Type B pancreatic cell (in vitro differentiated cells): ENCODE data around the gene WIPF3. TPM values are rescaled to one million over a fixed set of nuclear protein-coding genes. Genes with fewer than 3 reads are reported as not detected.

ENCODE experiments used
- DNase-seq: peaks from one replicate; pipeline ENCODE4 v3.0.0; 2021; ENCODE audit warnings: mixed read lengths; ENCODE audit not compliant: unreplicated experiment; ENCODE audit errors: extremely low spot score
- H3K27ac Mint-ChIP-seq: 2 replicates; pipeline ENCODE4 v1.8.0; 2021; ENCODE audit warnings: mild to moderate bottlenecking, mixed read lengths
- H3K27me3 Mint-ChIP-seq: 2 replicates; pipeline ENCODE4 v1.8.0; 2021; ENCODE audit warnings: mixed read lengths
- H3K36me3 Mint-ChIP-seq: 2 replicates; pipeline ENCODE4 v1.8.0; 2021; ENCODE audit warnings: mixed read lengths
- H3K4me1 Mint-ChIP-seq: one replicate; pipeline ENCODE4 v1.8.0; 2021; ENCODE audit warnings: mixed read lengths; ENCODE audit not compliant: unreplicated experiment
- H3K4me3 Mint-ChIP-seq: 2 replicates; pipeline ENCODE4 v1.8.0; 2021; ENCODE audit warnings: mild to moderate bottlenecking, mixed read lengths
- H3K9me3 Mint-ChIP-seq: 2 replicates; pipeline ENCODE4 v1.8.0; 2021; ENCODE audit warnings: mixed read lengths
- CTCF ChIP-seq: fragments of 200-600 bp; sonication (generic); conservative IDR thresholded peaks from 2 replicates; pipeline ENCODE4 v1.5.0; 2021; ENCODE audit warnings: antibody characterized with exemption, mild to moderate bottlenecking
- total RNA-seq: library from RNA; stranded (reverse); gene quantifications from 2 replicates; pipeline ENCODE4 v1.2.1, GENCODE V29; 2021; ENCODE audit warnings: low replicate concordance

WIPF3 gene
- total RNA-seq, 1 donor from 2014 or later = 1.7 TPM

GRCh38 chr7:29914180-29914579, 107.9 kb downstream of the WIPF3 start:
- Mint-ChIP-seq H3K4me1 (peaks cover 6% of the 10 kb centered on the region), H3K4me3 (no peak overlapping the region), H3K27me3 (no peaks in the 10 kb centered on the region), H3K27ac (no peak overlapping the region), H3K36me3 (peaks cover 3% of the 10 kb centered on the region), H3K9me3 (no peaks in the 10 kb centered on the region)
- no peak for TF ChIP-seq CTCF
- no peak for DNase-seq

- peaks cover 9% of the 10 kb centered on the region for H3K36me3 Mint-ChIP-seq
- no peak for TF ChIP-seq CTCF
- H3K4me3 Mint-ChIP-seq = no peak overlapping the region
- H3K9me3 Mint-ChIP-seq = no peaks in the 10 kb centered on the region
- no peaks in the 10 kb centered on the region for H3K27me3 Mint-ChIP-seq
- peaks cover 6% of the 10 kb centered on the region for H3K4me1 Mint-ChIP-seq
- peak overlapping the region; percentile 28 for H3K27ac Mint-ChIP-seq
- DNase-seq = no peak
These were observed 109.3 kb downstream of the WIPF3 start for GRCh38 chr7:29915481-29916215.

- H3K36me3 Mint-ChIP-seq = peaks cover 9% of the 10 kb centered on the region
- H3K27ac Mint-ChIP-seq = no peak overlapping the region
- no peak overlapping the region for H3K4me3 Mint-ChIP-seq
- no peaks in the 10 kb centered on the region for H3K9me3 Mint-ChIP-seq
- no peak for TF ChIP-seq CTCF
- DNase-seq = no peak
- H3K27me3 Mint-ChIP-seq = no peaks in the 10 kb centered on the region
- peaks cover 10% of the 10 kb centered on the region for H3K4me1 Mint-ChIP-seq
These were observed 111.3 kb downstream of the WIPF3 start for GRCh38 chr7:29917641-29918040.

GRCh38 chr7:29918850-29919249, 112.5 kb downstream of the WIPF3 start:
- DNase-seq = no peak
- H3K27me3 Mint-ChIP-seq = no peaks in the 10 kb centered on the region
- no peaks in the 10 kb centered on the region for H3K9me3 Mint-ChIP-seq
- H3K27ac Mint-ChIP-seq = no peak overlapping the region
- no peak overlapping the region for H3K4me3 Mint-ChIP-seq
- H3K36me3 Mint-ChIP-seq = peaks cover 9% of the 10 kb centered on the region
- peaks cover 10% of the 10 kb centered on the region for H3K4me1 Mint-ChIP-seq
- TF ChIP-seq CTCF = no peak

GRCh38 chr7:29919790-29920189, 113.5 kb downstream of the WIPF3 start:
- H3K4me1 Mint-ChIP-seq = peaks cover 10% of the 10 kb centered on the region
- DNase-seq = no peak

More at GRCh38 chr7:29919790-29920189, 113.5 kb downstream of the WIPF3 start:
- H3K9me3 Mint-ChIP-seq = no peaks in the 10 kb centered on the region
- no peak overlapping the region for H3K4me3 Mint-ChIP-seq
- no peak overlapping the region for H3K27ac Mint-ChIP-seq
- no peaks in the 10 kb centered on the region for H3K27me3 Mint-ChIP-seq
- no peak for TF ChIP-seq CTCF
- peaks cover 9% of the 10 kb centered on the region for H3K36me3 Mint-ChIP-seq
